Vagina (tissue), 2 donors: ENCODE data around the gene RNASE1.

Source experiments
- CTCF ChIP-seq, 3 experiments: fragments of 450-650 bp in 2 of 3; fragments of 200-600 bp in 1 of 3; sonication (generic) in 1 of 3; IDR thresholded peaks; one replicate each; pipeline ENCODE4 v1.5.1; 2017 to 2019; ENCODE audit warnings: antibody characterized with exemption in 3 of 3, mild to moderate bottlenecking in 2 of 3, moderate library complexity in 2 of 3
- POLR2A ChIP-seq, 2 donors: fragments of 450-650 bp; IDR thresholded peaks; one replicate each; pipeline ENCODE4 v1.6.1; 2017; ENCODE audit warnings: antibody characterized with exemption in 2 of 2, mild to moderate bottlenecking in 2 of 2, moderate library complexity in 2 of 2

- TF ChIP-seq POLR2A (IDR thresholded peaks at IDR 0.05), result no peak
- no peak for TF ChIP-seq CTCF (IDR thresholded peaks at IDR 0.05)
Measured at GRCh38 chr14:20798932-20799331, 3.7 kb downstream of the RNASE1 start.
